Caco-2 (cell line): ENCODE data around the gene VAMP4. TPM values are rescaled to one million over a fixed set of nuclear protein-coding genes. Genes with fewer than 3 reads are reported as not detected.
"Not testable (repeated sequence)": the region's sequence is repeated elsewhere in the genome, so short reads cannot be mapped to it uniquely, and the experiment has no call there.

Experiments
- BruUV-seq: library from RNA; stranded (reverse); fragments of 400-500 nt; replicated peaks from 2 replicates; lab custom pipeline; 2021; lab: Mats Ljungman, UMichigan
- CTCF ChIA-PET: fragments of 300-600 bp; sonication (Branson Sonifier 250); formaldehyde crosslinking; loops from one replicate; lab custom pipeline; 2022; ENCODE audit warnings: antibody characterized with exemption; lab: Charles Lee
- POLR2A ChIA-PET: fragments of 300-600 bp; sonication (Branson Sonifier 250); formaldehyde crosslinking; loops from one replicate; lab custom pipeline; 2022; ENCODE audit warnings: antibody characterized with exemption; lab: Charles Lee
- DNase-seq, 2 experiments: peaks; one replicate each; pipeline versions ENCODE4 v3.0.0 to v3.0.0-alpha.2; 2020 to 2022
- H3K27me3 ChIP-seq: replicated peaks from 2 replicates; pipeline ENCODE4 v1.6.0; 2011; ENCODE audit warnings: low read length; ENCODE audit not compliant: control insufficient read depth, insufficient read depth
- H3K36me3 ChIP-seq: 2 replicates; pipeline ENCODE4 v1.5.1; 2011; ENCODE audit warnings: low read length; ENCODE audit not compliant: control insufficient read depth, insufficient read depth
- H3K4me1 ChIP-seq: fragments of 250-450 bp; sonication (Bioruptor Pico); 2 replicates; pipeline ENCODE4 v1.5.1; 2020; ENCODE audit warnings: mild to moderate bottlenecking
- H3K4me3 ChIP-seq: 2 replicates; pipeline ENCODE4 v1.5.1; 2011; ENCODE audit warnings: low read depth, mild to moderate bottlenecking, control low read depth, low read length
- H3K9me3 ChIP-seq: fragments of 250-450 bp; sonication (Bioruptor Pico); 2 replicates; pipeline ENCODE4 v1.5.1; 2020; ENCODE audit warnings: mild to moderate bottlenecking, moderate library complexity
- H3K27ac Mint-ChIP-seq: one replicate; pipeline ENCODE4 v1.8.0; 2022; ENCODE audit warnings: mixed read lengths; ENCODE audit not compliant: unreplicated experiment
- H3K27me3 Mint-ChIP-seq: one replicate; pipeline ENCODE4 v1.8.0; 2022; ENCODE audit warnings: mixed read lengths; ENCODE audit not compliant: insufficient read depth, unreplicated experiment
- H3K36me3 Mint-ChIP-seq: one replicate; pipeline ENCODE4 v1.8.0; 2022; ENCODE audit warnings: mild to moderate bottlenecking, mixed read lengths; ENCODE audit not compliant: insufficient read depth, unreplicated experiment
- H3K4me1 Mint-ChIP-seq: one replicate; pipeline ENCODE4 v1.8.0; 2022; ENCODE audit warnings: low read depth, mixed read lengths; ENCODE audit not compliant: unreplicated experiment
- H3K4me3 Mint-ChIP-seq: one replicate; pipeline ENCODE4 v1.8.0; 2022; ENCODE audit warnings: mild to moderate bottlenecking, moderate library complexity, mixed read lengths; ENCODE audit not compliant: unreplicated experiment
- H3K9me3 Mint-ChIP-seq: one replicate; pipeline ENCODE4 v1.8.0; 2022; ENCODE audit warnings: mixed read lengths; ENCODE audit not compliant: unreplicated experiment
- intact Hi-C: fragments of 100-400 bp; cut with micrococcal nuclease; formaldehyde crosslinking; loops from one replicate; pipeline ENCODE4 v1.10.0; 2022; ENCODE audit not compliant: unreplicated experiment
- total RNA-seq: library from RNA; stranded (reverse); gene quantifications from 2 replicates; pipeline ENCODE4 v1.2.3, GENCODE V29; 2022
- TF ChIP-seq, protein P1 (sequence below), 2 experiments: fragments of 200-600 bp in 1 of 2; IDR thresholded peaks; 1 replicate in 1 of 2; 2 replicates in 1 of 2; pipeline versions ENCODE4 v1.5.1 to v1.8.0; 2011 to 2022; ENCODE audit warnings: antibody characterized with exemption in 1 of 2, control low read depth in 1 of 2, inconsistent platforms in 1 of 2, low read depth in 1 of 2, low read length in 1 of 2, mild to moderate bottlenecking in 1 of 2, moderate library complexity in 1 of 2; ENCODE audit not compliant: insufficient read depth in 1 of 2, severe bottlenecking in 1 of 2, unreplicated experiment in 1 of 2

The VAMP4 gene
- total RNA-seq, 1 experiment from 2014 or later = 4.9 TPM

DNA sequence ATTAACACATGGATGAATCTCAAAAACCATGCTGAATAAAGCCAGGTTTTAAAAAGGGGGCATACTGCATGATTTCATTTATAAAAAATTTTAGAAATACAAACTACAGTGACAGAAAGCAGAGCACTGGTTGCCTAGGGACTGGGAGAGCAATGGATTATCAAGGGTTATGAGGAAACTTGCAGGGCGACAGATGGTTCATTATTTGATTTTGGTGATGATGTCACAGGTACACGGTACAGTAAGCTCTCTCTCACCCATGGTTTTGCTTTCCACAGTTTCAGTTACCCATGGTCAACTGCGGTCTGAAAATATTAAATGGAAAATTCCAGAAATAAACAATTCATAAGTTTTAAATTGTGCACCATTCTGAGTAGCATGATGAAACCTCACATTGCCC, 14.1 kb downstream of the VAMP4 start:
- TF ChIP-seq, protein P1, sequence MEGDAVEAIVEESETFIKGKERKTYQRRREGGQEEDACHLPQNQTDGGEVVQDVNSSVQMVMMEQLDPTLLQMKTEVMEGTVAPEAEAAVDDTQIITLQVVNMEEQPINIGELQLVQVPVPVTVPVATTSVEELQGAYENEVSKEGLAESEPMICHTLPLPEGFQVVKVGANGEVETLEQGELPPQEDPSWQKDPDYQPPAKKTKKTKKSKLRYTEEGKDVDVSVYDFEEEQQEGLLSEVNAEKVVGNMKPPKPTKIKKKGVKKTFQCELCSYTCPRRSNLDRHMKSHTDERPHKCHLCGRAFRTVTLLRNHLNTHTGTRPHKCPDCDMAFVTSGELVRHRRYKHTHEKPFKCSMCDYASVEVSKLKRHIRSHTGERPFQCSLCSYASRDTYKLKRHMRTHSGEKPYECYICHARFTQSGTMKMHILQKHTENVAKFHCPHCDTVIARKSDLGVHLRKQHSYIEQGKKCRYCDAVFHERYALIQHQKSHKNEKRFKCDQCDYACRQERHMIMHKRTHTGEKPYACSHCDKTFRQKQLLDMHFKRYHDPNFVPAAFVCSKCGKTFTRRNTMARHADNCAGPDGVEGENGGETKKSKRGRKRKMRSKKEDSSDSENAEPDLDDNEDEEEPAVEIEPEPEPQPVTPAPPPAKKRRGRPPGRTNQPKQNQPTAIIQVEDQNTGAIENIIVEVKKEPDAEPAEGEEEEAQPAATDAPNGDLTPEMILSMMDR (IDR thresholded peaks at IDR 0.05; ENCODE audit: insufficient read depth in 1 of 2, low read depth in 1 of 2, low read length in 1 of 2, severe bottlenecking in 1 of 2, unreplicated experiment in 1 of 2) = no peak
- Mint-ChIP-seq H3K27ac (no peak overlapping the region), H3K9me3 (peaks cover 8% of the 10 kb centered on the region), H3K27me3 (no peaks in the 10 kb centered on the region), H3K4me3 (no peak overlapping the region), H3K36me3 (no peaks in the 10 kb centered on the region), H3K4me1 (no peaks in the 10 kb centered on the region)
- no TSS peak for BruUV-seq
- H3K4me1 ChIP-seq = no peaks in the 10 kb centered on the region
- intact Hi-C loops = no loop called here
- ChIA-PET CTCF (no interaction called here), POLR2A (no interaction called here)
- DNase-seq = no peak
- H3K36me3 ChIP-seq = no peaks in the 10 kb centered on the region
- no peak overlapping the region for H3K4me3 ChIP-seq
- peaks cover 12% of the 10 kb centered on the region; the same call in 1 of the 2 replicates for H3K9me3 ChIP-seq
- no peaks in the 10 kb centered on the region for H3K27me3 ChIP-seq

DNA sequence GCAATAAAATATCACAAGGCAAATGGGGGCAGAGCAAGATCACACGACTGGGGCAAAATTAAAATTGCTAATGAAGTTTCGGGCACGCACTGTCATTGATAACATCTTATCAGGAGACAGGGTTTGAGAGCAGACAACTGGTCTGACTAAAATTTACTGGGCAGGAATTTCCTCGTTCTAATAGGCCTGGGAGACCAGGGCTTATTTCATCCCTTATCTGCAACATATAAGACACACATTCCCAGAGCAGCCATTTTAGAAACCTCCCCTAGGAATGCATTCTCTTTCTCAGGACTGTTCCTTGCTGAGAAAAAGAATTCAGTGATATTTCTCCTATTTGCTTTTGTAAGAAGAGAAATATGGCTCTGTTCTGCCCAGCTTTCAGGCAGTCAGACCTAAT, 18.7 kb downstream of the VAMP4 start:
- intact Hi-C loops, H3K36me3 ChIP-seq, H3K27me3 ChIP-seq, CTCF ChIA-PET, H3K27me3 Mint-ChIP-seq, H3K27ac Mint-ChIP-seq, H3K4me3 Mint-ChIP-seq, H3K4me3 ChIP-seq, POLR2A ChIA-PET, BruUV-seq, H3K4me1 ChIP-seq, H3K36me3 Mint-ChIP-seq, H3K4me1 Mint-ChIP-seq: not testable (repeated sequence)
- H3K9me3 Mint-ChIP-seq = peaks cover 26% of the 10 kb centered on the region
- DNase-seq = peak in 1 of 2 experiments; percentile 6
- peaks cover 14% of the 10 kb centered on the region; the same call in 1 of the 2 replicates for H3K9me3 ChIP-seq

DNA sequence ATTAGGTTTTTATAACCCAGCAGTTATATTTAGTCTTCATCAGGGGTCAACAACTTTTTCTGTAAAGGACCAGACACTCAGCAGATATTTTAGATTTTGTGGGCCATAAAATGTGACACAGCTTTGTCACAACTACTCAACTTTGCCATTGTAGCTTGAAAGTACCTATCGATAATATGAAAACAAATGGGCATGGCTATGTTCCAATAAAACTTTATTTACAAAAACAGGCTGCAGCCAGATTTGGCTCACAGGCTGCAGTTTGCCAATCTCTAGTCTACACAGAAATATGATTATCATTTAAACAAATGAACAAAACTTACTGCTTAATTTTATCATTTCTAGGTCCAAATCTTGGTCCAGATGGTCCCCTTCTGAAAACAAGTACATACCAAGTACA, 23.0 kb downstream of the VAMP4 start:
- no peak for DNase-seq
- ChIA-PET POLR2A (no interaction called here), CTCF (interaction anchor here (4.7 kb wide), 1 partner anchor 75 kb away, joined by 66 read pairs; no protein-coding TSS in a partner anchor)
- H3K27me3 Mint-ChIP-seq = no peaks in the 10 kb centered on the region
- H3K9me3 Mint-ChIP-seq = peaks cover 26% of the 10 kb centered on the region
- no peak overlapping the region for H3K4me3 Mint-ChIP-seq
- no peaks in the 10 kb centered on the region for H3K36me3 ChIP-seq
- H3K4me3 ChIP-seq = no peak overlapping the region
- H3K27me3 ChIP-seq = no peaks in the 10 kb centered on the region
- intact Hi-C loops = loop anchor here (10.0 kb wide), 2 partner anchors 134 to 474 kb away; partner anchors contain the start of gene FMO1
- BruUV-seq = no TSS peak
- TF ChIP-seq, protein P1 (IDR thresholded peaks at IDR 0.05; ENCODE audit: insufficient read depth in 1 of 2, low read depth in 1 of 2, low read length in 1 of 2, severe bottlenecking in 1 of 2, unreplicated experiment in 1 of 2) = no peak
- H3K4me1 Mint-ChIP-seq = no peaks in the 10 kb centered on the region
- H3K4me1 ChIP-seq = no peaks in the 10 kb centered on the region
- H3K9me3 ChIP-seq = peaks cover 10% of the 10 kb centered on the region; the same call in 1 of the 2 replicates
- no peak overlapping the region for H3K27ac Mint-ChIP-seq
- H3K36me3 Mint-ChIP-seq = no peaks in the 10 kb centered on the region
